ENCODE data around the gene ACTMAP. TPM values are rescaled to one million over a fixed set of nuclear protein-coding genes. Genes with fewer than 3 reads are reported as not detected.

Gene ACTMAP
- total RNA-seq, 1 experiment from 2014 or later, result 27.7 TPM

- H3K18ac ChIP-seq (ENCODE audit: insufficient read length, low read depth, low read length), result no peak overlapping the region
- H4K5ac ChIP-seq (ENCODE audit: insufficient read length, low read depth, low read length), result no peak overlapping the region
- DNase-seq, result no peak
- no peak overlapping the region for H4K91ac ChIP-seq (ENCODE audit: insufficient read length, low read depth, low read length)
- H2AFZ ChIP-seq (ENCODE audit: low read length), result no peak overlapping the region
- H3K79me1 ChIP-seq (ENCODE audit: insufficient read depth, low read depth, low read length, poor library complexity, severe bottlenecking), result no peaks in the 10 kb centered on the region
- no peak overlapping the region for H2BK120ac ChIP-seq (ENCODE audit: low read depth, low read length, poor library complexity, severe bottlenecking)
- no peak overlapping the region for H2BK12ac ChIP-seq (ENCODE audit: insufficient read length, low read depth, low read length)
- no peak overlapping the region for H4K8ac ChIP-seq (replicated peaks; ENCODE audit: insufficient read length, low read depth, low read length)
- H3K79me2 ChIP-seq (ENCODE audit: insufficient read depth, low read length), result peaks cover 2% of the 10 kb centered on the region; the same call in 1 of the 2 replicates
- no peak overlapping the region for H3T11ph ChIP-seq (ENCODE audit: low read length)
- no peaks in the 10 kb centered on the region for H4K20me1 ChIP-seq (ENCODE audit: control insufficient read depth, insufficient read depth, insufficient read length)
- no peaks in the 10 kb centered on the region for H3K9me3 ChIP-seq (ENCODE audit: control insufficient read depth, low read depth, low read length)
- no peak overlapping the region for H3K14ac ChIP-seq (ENCODE audit: insufficient read depth, low read length)
- H3K4me1 ChIP-seq (ENCODE audit: insufficient read depth, low read length), result no peaks in the 10 kb centered on the region
- no peak overlapping the region for H2BK20ac ChIP-seq (ENCODE audit: low read depth, low read length, poor library complexity, severe bottlenecking)
- H2BK15ac ChIP-seq (ENCODE audit: low read depth, low read length), result no peak overlapping the region
- no peak overlapping the region for H3K23ac ChIP-seq (ENCODE audit: insufficient read length, low read depth, low read length)
- peaks cover 0 to 6% of the 10 kb centered on the region in 2 experiments; a peak in 3 of 4 replicates for H3K4me1 Mint-ChIP-seq
- no peak overlapping the region for H3K4me2 ChIP-seq (ENCODE audit: insufficient read depth, insufficient read length, low read length)
- no peak overlapping the region for H3K56ac ChIP-seq (ENCODE audit: insufficient read length, low read depth, low read length)
- no peak overlapping the region for H3K4me3 Mint-ChIP-seq
- H3K4ac ChIP-seq (ENCODE audit: low read depth, low read length), result no peak overlapping the region
- no peak overlapping the region for H2BK5ac ChIP-seq (ENCODE audit: insufficient read length, low read length)
- peaks cover 14 to 60% (median 30%) of the 10 kb centered on the region in 3 experiments; a peak in 6 of 7 replicates for H3K36me3 Mint-ChIP-seq (ENCODE audit: insufficient read depth in 1 of 3, low read depth in 3 of 3)
- TF ChIP-seq, protein P1, sequence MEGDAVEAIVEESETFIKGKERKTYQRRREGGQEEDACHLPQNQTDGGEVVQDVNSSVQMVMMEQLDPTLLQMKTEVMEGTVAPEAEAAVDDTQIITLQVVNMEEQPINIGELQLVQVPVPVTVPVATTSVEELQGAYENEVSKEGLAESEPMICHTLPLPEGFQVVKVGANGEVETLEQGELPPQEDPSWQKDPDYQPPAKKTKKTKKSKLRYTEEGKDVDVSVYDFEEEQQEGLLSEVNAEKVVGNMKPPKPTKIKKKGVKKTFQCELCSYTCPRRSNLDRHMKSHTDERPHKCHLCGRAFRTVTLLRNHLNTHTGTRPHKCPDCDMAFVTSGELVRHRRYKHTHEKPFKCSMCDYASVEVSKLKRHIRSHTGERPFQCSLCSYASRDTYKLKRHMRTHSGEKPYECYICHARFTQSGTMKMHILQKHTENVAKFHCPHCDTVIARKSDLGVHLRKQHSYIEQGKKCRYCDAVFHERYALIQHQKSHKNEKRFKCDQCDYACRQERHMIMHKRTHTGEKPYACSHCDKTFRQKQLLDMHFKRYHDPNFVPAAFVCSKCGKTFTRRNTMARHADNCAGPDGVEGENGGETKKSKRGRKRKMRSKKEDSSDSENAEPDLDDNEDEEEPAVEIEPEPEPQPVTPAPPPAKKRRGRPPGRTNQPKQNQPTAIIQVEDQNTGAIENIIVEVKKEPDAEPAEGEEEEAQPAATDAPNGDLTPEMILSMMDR (conservative IDR thresholded peaks at IDR 0.05), result no peak
- H3K27ac Mint-ChIP-seq, result no peak overlapping the region
- H3K27ac ChIP-seq (ENCODE audit: insufficient read length, low read depth, low read length), result no peak overlapping the region
- no peaks in the 10 kb centered on the region for H3K23me2 ChIP-seq (ENCODE audit: insufficient read length, low read depth, low read length, poor library complexity, severe bottlenecking)
- no peaks in the 10 kb centered on the region for H3K27me3 Mint-ChIP-seq (ENCODE audit: low read depth)
- H3K27me3 ChIP-seq (ENCODE audit: insufficient read depth, low read length), result no peaks in the 10 kb centered on the region
- WGBS (ENCODE audit: extremely low coverage, insufficient read length, low lambda C conversion rate), result no CpG with 5 or more reads among the region's 3 CpGs
- peaks cover 0 to 3% of the 10 kb centered on the region in 2 experiments; a peak in 2 of 5 replicates for H3K9me3 Mint-ChIP-seq
- H2AK5ac ChIP-seq (ENCODE audit: insufficient read length, low read length), result no peak overlapping the region
- H3K9ac ChIP-seq (ENCODE audit: extremely low read depth, insufficient read length, low read length), result no peak overlapping the region
Measured at GRCh38 chr19:40724855-40725254, 25.4 kb downstream of the ACTMAP start.

Data from H9 (cell line).